K562 (cell line): ENCODE data around the gene ATG14. TPM values are rescaled to one million over a fixed set of nuclear protein-coding genes. Genes with fewer than 3 reads are reported as not detected.
A peak's percentile ranks its signal among the peaks of the same experiment; 100 is the strongest.

Experiments
- ATAC-seq: fragments of 200-7000 bp; cut with Tn5 transposase; 3 replicates; pipeline ENCODE4 v1.9.1; 2020; ENCODE audit warnings: moderate library complexity
- BruUV-seq: library from RNA; stranded (reverse); fragments of 400-500 nt; replicated peaks from 2 replicates; lab custom pipeline; 2021; lab: Mats Ljungman, UMichigan
- CTCF ChIA-PET: fragments of 300-600 bp; formaldehyde crosslinking; extraction: SDS; loops from one replicate; lab custom pipeline; 2021; ENCODE audit warnings: low intra/inter-chr PET ratio; lab: Yijun Ruan, JAX
- POLR2A ChIA-PET: fragments of 300-600, 350-650 bp; sonication (Branson Sonifier 250); formaldehyde crosslinking; extraction: SDS; loops from one replicate; lab custom pipeline; 2021; ENCODE audit warnings: antibody characterized with exemption, inconsistent platforms; lab: Yijun Ruan, JAX
- DNase-seq, 4 experiments: peaks; one replicate each; pipeline versions ENCODE4 v3.0.0 to v3.0.0-alpha.2; 2011 to 2018; ENCODE audit warnings: low spot score in 3 of 4, mixed read lengths in 3 of 4; ENCODE audit errors: extremely low read depth in 1 of 4
- FAIRE-seq: peaks from 2 replicates; lab custom pipeline; 2011; peaks lifted over from hg19 to GRCh38; lab: Jason Lieb, UNC
- H2AFZ ChIP-seq: 2 replicates; pipeline ENCODE4 v1.6.0; 2011; ENCODE audit warnings: low read depth, low read length, control low read depth, inconsistent platforms
- H3K27ac ChIP-seq: fragments of 200-600 bp; 3 replicates; pipeline ENCODE4 v1.8.0; 2011; ENCODE audit warnings: low read depth, mild to moderate bottlenecking, control low read depth, inconsistent platforms, low read length, moderate library complexity, mixed read lengths; ENCODE audit errors: extremely low read depth
- H3K27me3 ChIP-seq, 2 experiments: fragments of 300-600 bp in 1 of 2; 2 replicates in 1 of 2; 3 replicates in 1 of 2; pipeline versions ENCODE4 v1.6.0 to v1.8.0; 2011; ENCODE audit warnings: inconsistent platforms in 2 of 2, low read length in 2 of 2, mild to moderate bottlenecking in 1 of 2, mixed read lengths in 1 of 2, moderate library complexity in 1 of 2; ENCODE audit not compliant: control insufficient read depth in 2 of 2, insufficient read depth in 2 of 2
- H3K36me3 ChIP-seq: fragments of 300-600 bp; 3 replicates; pipeline ENCODE4 v1.8.0; 2011; ENCODE audit warnings: mild to moderate bottlenecking, low read length, inconsistent platforms; ENCODE audit not compliant: control insufficient read depth, insufficient read depth
- H3K4me1 ChIP-seq, 2 experiments: fragments of 200-600 bp in 1 of 2; replicated peaks in 1 of 2; 2 replicates in 1 of 2; 3 replicates in 1 of 2; pipeline versions ENCODE4 v1.5.1 to v1.8.0; 2011; ENCODE audit warnings: inconsistent platforms in 2 of 2, low read length in 2 of 2, mild to moderate bottlenecking in 1 of 2, mixed read lengths in 1 of 2, moderate library complexity in 1 of 2; ENCODE audit not compliant: control insufficient read depth in 2 of 2, insufficient read depth in 2 of 2
- H3K4me2 ChIP-seq: 2 replicates; pipeline ENCODE4 v1.6.1; 2011; ENCODE audit warnings: low read length, control low read depth, inconsistent platforms, mixed read lengths; ENCODE audit not compliant: insufficient read depth
- H3K4me3 ChIP-seq: fragments of 200-600 bp; sonication (generic), shearing (Covaris generic); 2 replicates; pipeline ENCODE4 v1.5.1; 2016; ENCODE audit warnings: control low read depth, inconsistent platforms
- H3K79me2 ChIP-seq: fragments of 200-600 bp; 3 replicates; pipeline ENCODE4 v1.8.0; 2011; ENCODE audit warnings: low read length, inconsistent platforms; ENCODE audit not compliant: control insufficient read depth, insufficient read depth
- H3K9ac ChIP-seq, 2 experiments: 2 replicates each; pipeline versions ENCODE4 v1.6.0 to v1.6.1; 2011; ENCODE audit warnings: low read depth in 2 of 2, low read length in 2 of 2, control low read depth in 1 of 2, inconsistent platforms in 1 of 2, mild to moderate bottlenecking in 1 of 2, mixed read lengths in 1 of 2; ENCODE audit not compliant: insufficient read depth in 1 of 2
- H3K9me1 ChIP-seq: one replicate; pipeline ENCODE4 v1.6.0; 2011; ENCODE audit warnings: inconsistent platforms, mild to moderate bottlenecking, low read length, moderate library complexity; ENCODE audit not compliant: control insufficient read depth, insufficient read depth
- H3K9me3 ChIP-seq: replicated peaks from 2 replicates; pipeline ENCODE4 v1.5.1; 2011; ENCODE audit warnings: low read depth, low read length, inconsistent platforms; ENCODE audit not compliant: control insufficient read depth, insufficient read depth
- H4K20me1 ChIP-seq: replicated peaks from 2 replicates; pipeline ENCODE4 v1.6.1; 2011; ENCODE audit warnings: low read length, inconsistent platforms, mixed read lengths; ENCODE audit not compliant: control insufficient read depth, insufficient read depth
- BHLHE40 ChIP-seq: IDR thresholded peaks from 2 replicates; pipeline ENCODE4 v1.6.1; 2011; ENCODE audit warnings: low read length, improper control_type of control experiment
- CTBP1 ChIP-seq: fragments of 450-650 bp; IDR thresholded peaks from 2 replicates; pipeline ENCODE4 v1.6.1; 2016; ENCODE audit warnings: borderline replicate concordance
- RHOXF2B ChIP-seq: fragments of 250-450 bp; sonication (Bioruptor Pico); conservative IDR thresholded peaks from 2 replicates; pipeline ENCODE4 v1.5.1; 2021
- WGBS: fragments of 100-300 bp; shearing (Covaris generic); methylation state at CpG from one replicate; pipeline ENCODE4 v1.1.6; 2016; ENCODE audit warnings: low coverage, mixed read lengths; ENCODE audit not compliant: insufficient coverage; ENCODE audit errors: missing lambda C conversion rate; 5-methylcytosine and 5-hydroxymethylcytosine counted together
- in situ Hi-C: fragments of 300-500 bp; cut with MboI; formaldehyde crosslinking; loops from 4 replicates; pipeline ENCODE4 v1.15.0; 2018; ENCODE audit warnings: inconsistent platforms, mixed read lengths
- intact Hi-C: fragments of 100-400 bp; cut with micrococcal nuclease; formaldehyde crosslinking; loops from 2 replicates; pipeline ENCODE4 v1.14.2; 2022
- polyA plus RNA-seq, 8 experiments: library from polyadenylated mRNA; depleted of rRNA in 4 of 8; stranded (reverse) in 5 of 8; unstranded in 3 of 8; fragments of >200 nt; fragmentation: Nextera tagmentation in 2 of 8; fragmentation: Illumina TruSeq in 1 of 8; extraction: Ambion mirVana in 2 of 8; extraction: Trizol in 1 of 8; gene quantifications; 2 replicates each; pipeline versions ENCODE4 v1.2.1 to v1.2.3, GENCODE V29; 2011 to 2014; ENCODE audit warnings: inconsistent platforms in 1 of 8, missing spikeins in 1 of 8
- total RNA-seq, 7 experiments: library from RNA; depleted of rRNA in 6 of 7; stranded (reverse); fragments of >200 nt in 6 of 7; fragmentation: Illumina TruSeq in 2 of 7; extraction: Trizol in 2 of 7; gene quantifications; 2 replicates each; pipeline versions ENCODE4 v1.2.1 to v1.2.3, GENCODE V29; 2011 to 2021; ENCODE audit warnings: low replicate concordance in 1 of 7
- TF ChIP-seq, protein P1 (sequence below): IDR thresholded peaks from 2 replicates; pipeline ENCODE4 v1.6.1; 2016; ENCODE audit warnings: missing genetic modification characterization, missing compliant biosample characterization

ATG14 gene
- total and polyA plus RNA-seq, 9 of the 15 experiments (the other 6 are each of a cell fraction or from before 2014, with no cell fraction given), result 0.55 to 4.2 (median 3.5) TPM

DNA sequence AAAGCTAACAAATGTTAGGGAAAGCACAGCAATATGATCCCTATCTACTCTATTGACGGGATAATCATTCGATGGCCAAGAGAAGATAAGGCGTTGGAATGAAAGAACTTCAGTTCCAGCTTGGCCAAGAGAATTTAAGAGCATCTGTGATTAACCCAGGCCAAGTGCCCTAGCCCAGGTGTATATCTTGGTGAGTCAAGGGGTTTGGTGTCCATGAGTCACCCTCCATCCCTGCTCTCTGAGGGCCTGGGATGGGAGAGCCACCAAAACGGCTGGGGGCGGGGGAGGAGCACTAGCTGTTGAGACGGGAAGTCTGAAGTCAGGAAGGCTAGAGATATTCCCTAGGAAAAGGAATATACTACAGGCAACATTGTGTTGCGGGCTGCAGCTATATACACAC, 15.8 kb upstream of the ATG14 start (continued):
- TF ChIP-seq, protein P1, sequence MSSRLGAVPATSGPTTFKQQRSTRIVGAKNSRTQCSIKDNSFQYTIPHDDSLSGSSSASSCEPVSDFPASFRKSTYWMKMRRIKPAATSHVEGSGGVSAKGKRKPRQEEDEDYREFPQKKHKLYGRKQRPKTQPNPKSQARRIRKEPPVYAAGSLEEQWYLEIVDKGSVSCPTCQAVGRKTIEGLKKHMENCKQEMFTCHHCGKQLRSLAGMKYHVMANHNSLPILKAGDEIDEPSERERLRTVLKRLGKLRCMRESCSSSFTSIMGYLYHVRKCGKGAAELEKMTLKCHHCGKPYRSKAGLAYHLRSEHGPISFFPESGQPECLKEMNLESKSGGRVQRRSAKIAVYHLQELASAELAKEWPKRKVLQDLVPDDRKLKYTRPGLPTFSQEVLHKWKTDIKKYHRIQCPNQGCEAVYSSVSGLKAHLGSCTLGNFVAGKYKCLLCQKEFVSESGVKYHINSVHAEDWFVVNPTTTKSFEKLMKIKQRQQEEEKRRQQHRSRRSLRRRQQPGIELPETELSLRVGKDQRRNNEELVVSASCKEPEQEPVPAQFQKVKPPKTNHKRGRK (tag), result no peak
- TF ChIP-seq CTBP1, result peak; percentile 71

DNA sequence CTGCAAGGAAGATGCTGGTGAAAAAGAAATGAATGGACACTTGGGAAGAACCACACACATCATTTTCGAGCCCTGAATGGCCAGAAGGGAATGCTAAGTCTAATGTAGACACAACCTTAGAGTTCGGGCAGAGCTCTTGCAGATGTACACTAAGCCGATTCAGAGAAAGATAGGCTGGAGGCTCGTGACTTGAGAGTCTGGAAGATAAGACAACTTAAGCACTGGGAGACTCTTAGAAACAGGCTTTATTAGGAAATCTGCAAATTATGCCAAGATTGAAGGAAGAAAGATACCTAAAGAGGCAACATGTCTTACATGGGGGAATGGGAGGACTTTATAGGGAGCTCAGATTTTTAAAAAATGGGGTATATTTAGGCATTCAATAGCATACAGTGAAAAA, 15.3 kb upstream of the ATG14 start:
- in situ Hi-C loops, result no loop called here
- ATAC-seq (no peak), DNase-seq (no peak), FAIRE-seq (no peak)
- intact Hi-C loops, result loop anchor here (5.0 to 10.0 kb wide), 2 partner anchors 52 to 325 kb away; no protein-coding TSS in a partner anchor
- Histone ChIP-seq H3K9me1 (no peaks in the 10 kb centered on the region), H3K79me2 (no peaks in the 10 kb centered on the region), H3K36me3 (no peaks in the 10 kb centered on the region), H3K27me3 (no peaks in the 10 kb centered on the region), H3K9me3 (no peaks in the 10 kb centered on the region), H2AFZ (no peak overlapping the region), H3K4me2 (no peak overlapping the region), H3K9ac (no peak overlapping the region), H4K20me1 (no peaks in the 10 kb centered on the region), H3K4me1 (peaks cover 0 to 4% of the 10 kb centered on the region in 2 experiments; a peak in 2 of 5 replicates), H3K27ac (no peak overlapping the region), H3K4me3 (no peak overlapping the region)
- ChIA-PET POLR2A (interaction anchor here (0.5 to 0.8 kb wide), 2 partner anchors 12 to 1053 kb away, joined by 4 to 5 read pairs; no protein-coding TSS in a partner anchor), CTCF (no interaction called here)
- WGBS, result 6% methylated on average over 4 of the region's 4 CpGs
- no TSS peak for BruUV-seq
- TF ChIP-seq RHOXF2B (no peak), BHLHE40 (peak; percentile 41; the same call in 1 of the 2 replicates)
